Kidney (tissue), 14 donors: ENCODE data around the gene SPRYD3. TPM values are rescaled to one million over a fixed set of nuclear protein-coding genes. Genes with fewer than 3 reads are reported as not detected.

ENCODE experiments used
- DNase-seq, 5 donors: peaks; one replicate each; pipeline ENCODE4 v3.0.0-alpha.2; 2013 to 2020
- FAIRE-seq: peaks from 2 replicates; lab custom pipeline; 2012; peaks lifted over from hg19 to GRCh38; lab: Jason Lieb, UNC
- H3K27ac ChIP-seq, 2 donors: one replicate each; pipeline ENCODE4 v1.7.0; 2013; ENCODE audit warnings: low read depth in 2 of 2, low read length in 2 of 2, inconsistent platforms in 1 of 2
- H3K27me3 ChIP-seq: one replicate; pipeline ENCODE4 v1.7.1; 2013; ENCODE audit warnings: low read length, inconsistent platforms; ENCODE audit not compliant: control insufficient read depth, insufficient read depth
- H3K36me3 ChIP-seq, 3 donors: one replicate each; pipeline versions ENCODE4 v1.7.0 to v1.7.1; 2013; ENCODE audit warnings: low read length in 3 of 3, control low read depth in 1 of 3, inconsistent platforms in 1 of 3; ENCODE audit not compliant: insufficient read depth in 3 of 3, control insufficient read depth in 2 of 3
- H3K4me1 ChIP-seq, 3 donors: one replicate each; pipeline versions ENCODE4 v1.7.0 to v1.7.1; 2013; ENCODE audit warnings: low read length in 3 of 3, inconsistent platforms in 1 of 3, low read depth in 1 of 3; ENCODE audit not compliant: control insufficient read depth in 2 of 3, insufficient read depth in 2 of 3
- H3K4me3 ChIP-seq, 3 donors: one replicate each; pipeline versions ENCODE4 v1.7.0 to v1.8.1; 2013; ENCODE audit warnings: low read length in 3 of 3, control low read depth in 1 of 3, inconsistent platforms in 1 of 3
- H3K9ac ChIP-seq, 3 donors: one replicate each; pipeline versions ENCODE4 v1.7.0 to v1.7.1; 2013; ENCODE audit warnings: low read length in 3 of 3, control low read depth in 1 of 3, inconsistent platforms in 1 of 3
- H3K9me3 ChIP-seq, 3 donors: one replicate each; pipeline versions ENCODE4 v1.7.0 to v1.7.1; 2013; ENCODE audit warnings: low read length in 3 of 3, control low read depth in 1 of 3, inconsistent platforms in 1 of 3; ENCODE audit not compliant: control insufficient read depth in 2 of 3, insufficient read depth in 1 of 3
- CTCF ChIP-seq: IDR thresholded peaks from 3 replicates; pipeline ENCODE4 v1.5.1; 2012; ENCODE audit warnings: mild to moderate bottlenecking, moderate library complexity, borderline replicate concordance; ENCODE audit not compliant: insufficient read depth; ENCODE audit errors: extremely low read depth
- intact Hi-C: fragments of 100-400 bp; cut with DNase I; formaldehyde crosslinking; loops from one replicate; pipeline ENCODE4 v1.11.1; 2022
- polyA plus RNA-seq: library from polyadenylated mRNA; stranded (reverse); fragments of 350-450 nt; fragmentation: Illumina TruSeq; extraction: RNeasy Lipid Tissue Mini Kit (QIAGEN cat#74804); gene quantifications from one replicate; pipeline ENCODE4 v1.2.3, GENCODE V29; 2014; ENCODE audit warnings: low read depth, low replicate concordance; ENCODE audit not compliant: insufficient read depth
- total RNA-seq: library from RNA; stranded (reverse); fragmentation: NEBNext Ultra II Directional; extraction: Animal tissue kit (Norgen Biotek cat#: 25700); gene quantifications from one replicate; pipeline ENCODE4 v1.2.1, GENCODE V29; 2021
- donor health status: control.
- donor health status: control.
- donor health status: control.
- donor health status: control.
- donor health status: control.
- donor health status: DM: yes; HTN: yes; CAD: no.
- donor health status: Normal renal cell carcinoma (clear cell type).

Gene SPRYD3
- total and polyA plus RNA-seq, 2 donors from 2014 or later: 40.0 to 72.3 TPM

GRCh38 chr12:53077030-53077429, 2.2 kb downstream of the SPRYD3 start:
- intact Hi-C loops: no loop called here
- no peak overlapping the region for H3K27ac ChIP-seq
- peaks cover 2 to 14% (median 4%) of the 10 kb centered on the region in 3 donors for H3K4me1 ChIP-seq
- no peak overlapping the region for H3K9ac ChIP-seq
- H3K4me3 ChIP-seq: no peak overlapping the region
- no peak for TF ChIP-seq CTCF
- FAIRE-seq (no peak), DNase-seq (no peak)
- peaks cover 0 to 26% (median 18%) of the 10 kb centered on the region in 3 donors for H3K36me3 ChIP-seq
- H3K9me3 ChIP-seq: no peaks in the 10 kb centered on the region
- no peaks in the 10 kb centered on the region for H3K27me3 ChIP-seq

GRCh38 chr12:53076461-53076860, 2.7 kb downstream of the SPRYD3 start:
- Histone ChIP-seq H3K9ac (no peak overlapping the region), H3K4me1 (peaks cover 2 to 15% (median 4%) of the 10 kb centered on the region in 3 donors), H3K27ac (no peak overlapping the region), H3K36me3 (peaks cover 0 to 26% (median 18%) of the 10 kb centered on the region in 3 donors), H3K4me3 (no peak overlapping the region), H3K27me3 (no peaks in the 10 kb centered on the region), H3K9me3 (no peaks in the 10 kb centered on the region)
- DNase-seq (no peak), FAIRE-seq (no peak)
- intact Hi-C loops: no loop called here
- TF ChIP-seq CTCF: no peak

- H3K9ac ChIP-seq: no peak overlapping the region
- intact Hi-C loops: no loop called here
- H3K27me3 ChIP-seq: no peaks in the 10 kb centered on the region
- FAIRE-seq (no peak), DNase-seq (no peak)
- peaks cover 0 to 26% (median 18%) of the 10 kb centered on the region in 3 donors for H3K36me3 ChIP-seq
- H3K4me3 ChIP-seq: no peak overlapping the region
- H3K9me3 ChIP-seq: no peaks in the 10 kb centered on the region
- no peak overlapping the region for H3K27ac ChIP-seq
- H3K4me1 ChIP-seq: peaks cover 2 to 18% (median 3%) of the 10 kb centered on the region in 3 donors
- TF ChIP-seq CTCF: no peak
Observed at GRCh38 chr12:53074999-53075370, 4.2 kb downstream of the SPRYD3 start.
